Transverse colon (tissue), 4 donors: ENCODE data around the gene ECM2. TPM values are rescaled to one million over a fixed set of nuclear protein-coding genes. Genes with fewer than 3 reads are reported as not detected.

Source experiments
- DNase-seq: peaks from one replicate; pipeline ENCODE4 v3.0.0-alpha.2; 2019
- H3K27ac ChIP-seq, 4 donors: fragments of 200-600 bp; sonication (generic); 2 replicates each; pipeline ENCODE4 v1.5.1; 2016 to 2018; ENCODE audit warnings: inconsistent platforms in 4 of 4
- H3K27me3 ChIP-seq: fragments of 200-600 bp; sonication (generic); 2 replicates; pipeline ENCODE4 v1.5.1; 2017; ENCODE audit warnings: inconsistent platforms
- H3K36me3 ChIP-seq, 4 donors: fragments of 200-600 bp; sonication (generic); 2 replicates each; pipeline ENCODE4 v1.5.1; 2017 to 2019; ENCODE audit warnings: inconsistent platforms in 4 of 4
- H3K4me1 ChIP-seq, 4 donors: fragments of 200-600 bp; sonication (generic); 2 replicates each; pipeline ENCODE4 v1.5.1; 2017 to 2020; ENCODE audit warnings: inconsistent platforms in 4 of 4
- H3K4me3 ChIP-seq, 4 donors: fragments of 200-600 bp; sonication (generic); 1 replicate in 1 of 4; 2 replicates in 3 of 4; pipeline versions ENCODE4 v1.5.1 to v1.6.1; 2017 to 2019; ENCODE audit warnings: inconsistent platforms in 4 of 4
- H3K9me3 ChIP-seq, 2 donors: fragments of 200-600 bp; sonication (generic); 2 replicates each; pipeline ENCODE4 v1.5.1; 2017 to 2019; ENCODE audit warnings: inconsistent platforms in 2 of 2
- CTCF ChIP-seq, 5 experiments: fragments of 200-600 bp in 3 of 5; fragments of 450-650 bp in 2 of 5; sonication (generic) in 3 of 5; IDR thresholded peaks; 1 replicate in 2 of 5; 2 replicates in 3 of 5; pipeline ENCODE4 v1.5.1; 2016 to 2017; ENCODE audit warnings: antibody characterized with exemption in 5 of 5, inconsistent platforms in 3 of 5, mild to moderate bottlenecking in 2 of 5, moderate library complexity in 1 of 5
- EP300 ChIP-seq: sonication (generic); formaldehyde crosslinking; IDR thresholded peaks from one replicate; pipeline ENCODE4 v1.6.1; 2017; ENCODE audit warnings: antibody characterized with exemption, low read depth
- POLR2A ChIP-seq: fragments of 450-650 bp; IDR thresholded peaks from one replicate; pipeline ENCODE4 v1.6.1; 2016; ENCODE audit warnings: antibody characterized with exemption, mild to moderate bottlenecking, moderate library complexity
- POLR2AphosphoS5 ChIP-seq, 3 donors: sonication (generic); formaldehyde crosslinking; IDR thresholded peaks; one replicate each; pipeline ENCODE4 v1.6.1; 2016; ENCODE audit warnings: antibody characterized with exemption in 3 of 3
- WGBS, 2 donors: methylation state at CpG; one replicate each; pipeline ENCODE4 v1.1.5; 2018; ENCODE audit warnings: low coverage in 1 of 2; 5-methylcytosine and 5-hydroxymethylcytosine counted together
- in situ Hi-C, 4 donors: fragments of 200-750 bp; cut with MboI; loops; one replicate each; pipeline versions ENCODE4 v1.15.0 to v1.15.1; 2017; ENCODE audit warnings: low sequenced_read_pairs in 3 of 4, low pct_ligation_motif_present in 1 of 4, low pct_unique_long_range_greater_than_20kb in 1 of 4
- intact Hi-C: fragments of 100-400 bp; cut with DNase I; formaldehyde crosslinking; loops from one replicate; pipeline ENCODE4 v1.15.1; 2023; ENCODE audit warnings: low total_unique reads
- total RNA-seq, 4 donors: library from RNA; depleted of rRNA; stranded (reverse); fragments of >200 nt; gene quantifications; one replicate each; pipeline ENCODE4 v1.1.0, GENCODE V29; 2016

ECM2 gene
- total RNA-seq, 4 donors from 2014 or later = 0.37 to 7.2 (median 3.1) TPM

GRCh38 chr9:92561374-92562330, 25.9 kb upstream of the ECM2 start:
- no peak for DNase-seq
- H3K36me3 ChIP-seq = no peaks in the 10 kb centered on the region
- H3K4me3 ChIP-seq = no peak overlapping the region
- 78 to 88% methylated on average over 2 to 5 of the region's 5 CpGs for WGBS, 2 donors
- TF ChIP-seq POLR2AphosphoS5 (IDR thresholded peaks at IDR 0.05) (no peak), POLR2A (no peak), EP300 (no peak), CTCF (IDR thresholded peaks at IDR 0.05) (no peak)
- no peaks in the 10 kb centered on the region for H3K27me3 ChIP-seq
- H3K27ac ChIP-seq = peak overlapping the region in 3 of 4 donors; percentile 35 to 39 (median 37)
- intact Hi-C loops (no loop called here), in situ Hi-C loops (no loop called here)
- H3K4me1 ChIP-seq = peaks cover 0 to 37% (median 16%) of the 10 kb centered on the region in 4 donors
- H3K9me3 ChIP-seq = no peaks in the 10 kb centered on the region

GRCh38 chr9:92558612-92559374, 23.0 kb upstream of the ECM2 start:
- Histone ChIP-seq H3K27ac (no peak overlapping the region), H3K4me3 (no peak overlapping the region), H3K4me1 (peaks cover 0 to 27% (median 13%) of the 10 kb centered on the region in 4 donors), H3K27me3 (no peaks in the 10 kb centered on the region), H3K9me3 (no peaks in the 10 kb centered on the region), H3K36me3 (no peaks in the 10 kb centered on the region)
- WGBS, 2 donors = 60 to 89% methylated on average over 4 to 16 of the region's 16 CpGs
- peak; percentile 46 for DNase-seq
- TF ChIP-seq POLR2A (no peak), POLR2AphosphoS5 (IDR thresholded peaks at IDR 0.05) (no peak), EP300 (no peak), CTCF (IDR thresholded peaks at IDR 0.05) (no peak)
- in situ Hi-C loops = no loop called here
- intact Hi-C loops = no loop called here

GRCh38 chr9:92550765-92551164, 15.0 kb upstream of the ECM2 start:
- H3K27ac ChIP-seq = no peak overlapping the region
- DNase-seq = no peak
- no peaks in the 10 kb centered on the region for H3K9me3 ChIP-seq
- H3K4me1 ChIP-seq = no peaks in the 10 kb centered on the region
- WGBS, 2 donors = 95 to 100% methylated on average over 2 of the region's 2 CpGs
- H3K36me3 ChIP-seq = no peaks in the 10 kb centered on the region
- TF ChIP-seq POLR2AphosphoS5 (IDR thresholded peaks at IDR 0.05) (no peak), EP300 (no peak), POLR2A (no peak), CTCF (IDR thresholded peaks at IDR 0.05) (no peak)
- H3K4me3 ChIP-seq = no peak overlapping the region
- intact Hi-C loops (no loop called here), in situ Hi-C loops (no loop called here)
- H3K27me3 ChIP-seq = no peaks in the 10 kb centered on the region

DNA sequence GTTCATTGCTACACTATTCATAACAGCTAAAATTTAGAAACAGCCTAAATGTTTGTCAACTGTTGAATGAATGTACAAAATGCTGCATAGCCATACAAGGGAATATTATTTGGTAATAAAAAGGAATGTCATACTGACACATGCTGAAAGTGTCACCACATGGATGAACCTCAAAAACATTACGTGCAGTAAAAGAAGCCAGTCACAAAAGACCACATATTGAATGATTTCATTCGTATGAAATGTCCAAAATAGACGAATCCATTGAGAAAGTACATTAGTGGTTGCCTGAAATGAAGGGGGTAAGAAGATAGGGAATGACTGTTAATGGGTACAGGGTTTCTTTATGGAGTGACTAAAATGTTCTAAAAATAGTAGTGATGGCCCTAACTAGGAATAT, 11.6 kb upstream of the ECM2 start:
- intact Hi-C loops (no loop called here), in situ Hi-C loops (no loop called here)
- H3K36me3 ChIP-seq = no peaks in the 10 kb centered on the region
- TF ChIP-seq CTCF (IDR thresholded peaks at IDR 0.05) = no peak
- no peak for TF ChIP-seq EP300
- no peak for TF ChIP-seq POLR2AphosphoS5 (IDR thresholded peaks at IDR 0.05)
- no peak for TF ChIP-seq POLR2A
- no peaks in the 10 kb centered on the region for H3K9me3 ChIP-seq
- DNase-seq = no peak
- no peak overlapping the region for H3K27ac ChIP-seq
- no peaks in the 10 kb centered on the region for H3K4me1 ChIP-seq
- 80 to 81% methylated on average over 3 of the region's 3 CpGs for WGBS, 2 donors
- H3K4me3 ChIP-seq = no peak overlapping the region
- no peaks in the 10 kb centered on the region for H3K27me3 ChIP-seq
